ENCODE results near the gene DPH2. TPM values are rescaled to one million over a fixed set of nuclear protein-coding genes. Genes with fewer than 3 reads are reported as not detected.
A peak's percentile ranks its signal among the peaks of the same experiment; 100 is the strongest.

The DPH2 gene
- polyA plus RNA-seq, 3 donors = 13.0 to 23.6 (median 14.1) TPM

GRCh38 chr1:43968348-43968948, 1.4 kb upstream of the DPH2 start:
- Mint-ChIP-seq H3K9me3 (no peaks in the 10 kb centered on the region), H3K4me3 (no peak overlapping the region), H3K4me1 (peaks cover 16% of the 10 kb centered on the region), H3K27me3 (ENCODE audit: low read depth in 3 of 3) (peaks cover 0 to 1% (median 0%) of the 10 kb centered on the region in 3 donors), H3K36me3 (peaks cover 26 to 29% of the 10 kb centered on the region in 2 donors), H3K27ac (no peak overlapping the region)
- Histone ChIP-seq H3K4me3 (replicated peaks in 1 of 3; ENCODE audit: low read depth in 2 of 3, low read length in 3 of 3) (no peak overlapping the region), H3K36me3 (replicated peaks in 1 of 2; ENCODE audit: control insufficient read depth in 1 of 2, insufficient read depth in 2 of 2, low read length in 2 of 2) (peaks cover 6 to 42% of the 10 kb centered on the region in 2 donors), H3K79me2 (ENCODE audit: insufficient read depth, low read length) (peaks cover 13% of the 10 kb centered on the region), H3K4me1 (ENCODE audit: control insufficient read depth in 1 of 2, insufficient read depth in 2 of 2, low read length in 2 of 2) (peaks cover 24 to 31% of the 10 kb centered on the region in 2 donors), H3K27ac (ENCODE audit: low read depth in 1 of 2, low read length in 2 of 2) (no peak overlapping the region), H3K9ac (ENCODE audit: insufficient read depth, low read length, poor library complexity, severe bottlenecking) (no peak overlapping the region), H3K4me2 (replicated peaks; ENCODE audit: extremely low read depth, low read length, poor library complexity, severe bottlenecking) (no peak overlapping the region), H3K27me3 (ENCODE audit: control insufficient read depth in 2 of 2, insufficient read depth in 2 of 2, low read length in 2 of 2) (no peaks in the 10 kb centered on the region), H2AFZ (ENCODE audit: insufficient read depth, low read depth, low read length, poor library complexity, severe bottlenecking) (no peak overlapping the region), H3K9me3 (replicated peaks in 1 of 2; ENCODE audit: control insufficient read depth in 1 of 2, insufficient read depth in 1 of 2, low read length in 2 of 2) (no peaks in the 10 kb centered on the region), H4K20me1 (ENCODE audit: insufficient read depth, low read length) (no peaks in the 10 kb centered on the region)
- TF ChIP-seq CTCF (IDR thresholded peaks at IDR 0.05) = no peak
- DNase-seq = no peak
- 91% methylated on average over 2 of the region's 6 CpGs for WGBS (ENCODE audit: insufficient coverage)
- intact Hi-C loops (cut with micrococcal nuclease) = no loop called here

GRCh38 chr1:43969416-43969745, 429 bp upstream of the DPH2 start:
- TF ChIP-seq CTCF (IDR thresholded peaks at IDR 0.05) = no peak
- Mint-ChIP-seq H3K27me3 (ENCODE audit: low read depth in 3 of 3) (peaks cover 0 to 3% (median 1%) of the 10 kb centered on the region in 3 donors), H3K4me3 (peak overlapping the region; percentile 53 to 83), H3K27ac (peak overlapping the region in 1 of 7 donors; percentile 79), H3K36me3 (peaks cover 26 to 29% of the 10 kb centered on the region in 2 donors), H3K9me3 (no peaks in the 10 kb centered on the region), H3K4me1 (peaks cover 23% of the 10 kb centered on the region)
- Histone ChIP-seq H3K4me2 (replicated peaks; ENCODE audit: extremely low read depth, low read length, poor library complexity, severe bottlenecking) (peak overlapping the region; percentile 92), H4K20me1 (ENCODE audit: insufficient read depth, low read length) (no peaks in the 10 kb centered on the region), H3K9ac (ENCODE audit: insufficient read depth, low read length, poor library complexity, severe bottlenecking) (no peak overlapping the region), H3K36me3 (replicated peaks in 1 of 2; ENCODE audit: control insufficient read depth in 1 of 2, insufficient read depth in 2 of 2, low read length in 2 of 2) (peaks cover 6 to 39% of the 10 kb centered on the region in 2 donors), H3K27ac (ENCODE audit: low read depth in 1 of 2, low read length in 2 of 2) (no peak overlapping the region), H3K4me3 (replicated peaks in 1 of 3; ENCODE audit: low read depth in 2 of 3, low read length in 3 of 3) (peak overlapping the region in 1 of 3 experiments; percentile 94), H3K9me3 (replicated peaks in 1 of 2; ENCODE audit: control insufficient read depth in 1 of 2, insufficient read depth in 1 of 2, low read length in 2 of 2) (no peaks in the 10 kb centered on the region), H2AFZ (ENCODE audit: insufficient read depth, low read depth, low read length, poor library complexity, severe bottlenecking) (no peak overlapping the region), H3K4me1 (ENCODE audit: control insufficient read depth in 1 of 2, insufficient read depth in 2 of 2, low read length in 2 of 2) (peaks cover 20 to 29% of the 10 kb centered on the region in 2 donors), H3K27me3 (ENCODE audit: control insufficient read depth in 2 of 2, insufficient read depth in 2 of 2, low read length in 2 of 2) (no peaks in the 10 kb centered on the region), H3K79me2 (ENCODE audit: insufficient read depth, low read length) (peaks cover 13% of the 10 kb centered on the region)
- no peak for DNase-seq
- 33% methylated on average over 3 of the region's 7 CpGs for WGBS (ENCODE audit: insufficient coverage)
- intact Hi-C loops (cut with micrococcal nuclease) = no loop called here
